ENCODE results near the gene KCTD10.

The KCTD10 gene

GRCh38 chr12:109494348-109494881 is 17.3 kb upstream of the KCTD10 start:
- TF ChIP-seq ZFX (IDR thresholded peaks at IDR 0.05; ENCODE audit: borderline replicate concordance) = no peak
- TF ChIP-seq, protein P1, sequence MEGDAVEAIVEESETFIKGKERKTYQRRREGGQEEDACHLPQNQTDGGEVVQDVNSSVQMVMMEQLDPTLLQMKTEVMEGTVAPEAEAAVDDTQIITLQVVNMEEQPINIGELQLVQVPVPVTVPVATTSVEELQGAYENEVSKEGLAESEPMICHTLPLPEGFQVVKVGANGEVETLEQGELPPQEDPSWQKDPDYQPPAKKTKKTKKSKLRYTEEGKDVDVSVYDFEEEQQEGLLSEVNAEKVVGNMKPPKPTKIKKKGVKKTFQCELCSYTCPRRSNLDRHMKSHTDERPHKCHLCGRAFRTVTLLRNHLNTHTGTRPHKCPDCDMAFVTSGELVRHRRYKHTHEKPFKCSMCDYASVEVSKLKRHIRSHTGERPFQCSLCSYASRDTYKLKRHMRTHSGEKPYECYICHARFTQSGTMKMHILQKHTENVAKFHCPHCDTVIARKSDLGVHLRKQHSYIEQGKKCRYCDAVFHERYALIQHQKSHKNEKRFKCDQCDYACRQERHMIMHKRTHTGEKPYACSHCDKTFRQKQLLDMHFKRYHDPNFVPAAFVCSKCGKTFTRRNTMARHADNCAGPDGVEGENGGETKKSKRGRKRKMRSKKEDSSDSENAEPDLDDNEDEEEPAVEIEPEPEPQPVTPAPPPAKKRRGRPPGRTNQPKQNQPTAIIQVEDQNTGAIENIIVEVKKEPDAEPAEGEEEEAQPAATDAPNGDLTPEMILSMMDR (IDR thresholded peaks at IDR 0.05) = no peak
- H3K27ac ChIP-seq = no peak overlapping the region

DNA sequence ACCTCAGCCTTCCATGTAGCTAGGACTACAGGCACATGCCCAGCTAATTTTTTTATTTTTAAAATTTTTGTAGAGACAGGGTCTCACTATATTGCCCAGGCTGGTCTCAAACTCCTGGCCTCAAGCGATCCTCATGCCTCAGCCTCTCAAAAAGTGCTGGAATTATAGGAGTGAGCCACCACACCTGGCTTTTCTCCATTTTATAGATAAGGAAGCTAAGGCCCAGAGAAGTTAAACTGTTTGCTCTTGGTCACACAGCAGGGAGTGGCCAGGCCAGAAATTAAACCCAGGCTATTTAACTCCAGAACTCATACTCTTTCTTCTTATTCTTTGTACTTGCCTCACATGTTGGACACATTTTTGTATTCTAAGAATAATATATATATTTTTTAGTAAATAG is 16.8 kb upstream of the KCTD10 start:
- H3K27ac ChIP-seq = no peak overlapping the region
- no peak for TF ChIP-seq ZFX (IDR thresholded peaks at IDR 0.05; ENCODE audit: borderline replicate concordance)
- TF ChIP-seq, protein P1 (IDR thresholded peaks at IDR 0.05) = no peak

GRCh38 chr12:109493090-109493489 is 16.0 kb upstream of the KCTD10 start:
- H3K27ac ChIP-seq = no peak overlapping the region
- no peak for TF ChIP-seq ZFX (IDR thresholded peaks at IDR 0.05; ENCODE audit: borderline replicate concordance)
- TF ChIP-seq, protein P1 (IDR thresholded peaks at IDR 0.05) = no peak

DNA sequence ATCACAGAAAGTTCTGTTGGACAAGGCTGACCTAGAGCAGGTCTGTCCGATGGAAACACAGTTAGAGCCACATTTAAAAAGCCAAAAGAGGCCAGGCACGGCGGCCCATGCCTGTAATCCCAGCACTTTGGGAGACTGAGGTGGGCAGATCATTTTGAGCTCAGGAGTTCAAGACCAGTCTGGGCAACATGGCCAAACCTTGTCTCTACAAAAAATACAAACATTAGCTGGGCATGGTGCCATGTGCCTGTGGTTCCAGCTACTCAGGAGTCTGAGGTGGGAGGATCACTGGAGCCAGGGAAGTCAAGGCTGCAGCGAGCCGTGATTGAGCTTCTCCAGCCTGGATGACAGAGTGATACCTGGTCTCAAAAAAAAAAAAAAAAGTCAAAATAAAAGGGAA is 15.3 kb upstream of the KCTD10 start:
- H3K27ac ChIP-seq = no peak overlapping the region
- TF ChIP-seq ZFX (IDR thresholded peaks at IDR 0.05; ENCODE audit: borderline replicate concordance) = no peak
- TF ChIP-seq, protein P1 (IDR thresholded peaks at IDR 0.05) = no peak

DNA sequence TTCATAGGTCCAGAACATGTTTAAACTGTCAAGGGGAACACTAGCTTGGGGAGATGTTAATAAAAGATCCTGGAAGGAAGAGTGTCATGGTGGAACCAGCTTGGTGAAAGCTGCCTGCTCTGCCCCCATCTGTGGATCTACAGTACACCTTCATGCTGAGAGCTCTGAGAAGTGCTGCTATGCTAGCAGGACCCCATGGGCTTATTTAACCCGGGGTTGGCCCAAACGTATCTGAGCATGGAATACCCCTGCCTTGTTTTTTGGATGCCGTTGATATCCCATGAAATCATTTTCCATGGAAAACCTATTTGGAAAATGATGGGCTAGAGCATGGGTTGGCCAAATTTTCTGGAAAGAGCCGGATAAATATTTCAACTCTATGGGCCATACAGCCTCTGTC is 14.6 kb upstream of the KCTD10 start:
- H3K27ac ChIP-seq = no peak overlapping the region
- TF ChIP-seq, protein P1 (IDR thresholded peaks at IDR 0.05) = no peak
- no peak for TF ChIP-seq ZFX (IDR thresholded peaks at IDR 0.05; ENCODE audit: borderline replicate concordance)

GRCh38 chr12:109489955-109490565 is 13.0 kb upstream of the KCTD10 start:
- no peak overlapping the region for H3K27ac ChIP-seq
- TF ChIP-seq, protein P1 (IDR thresholded peaks at IDR 0.05) = no peak
- TF ChIP-seq ZFX (IDR thresholded peaks at IDR 0.05; ENCODE audit: borderline replicate concordance) = no peak
